ENCODE data around the gene CD2AP. TPM values are rescaled to one million over a fixed set of nuclear protein-coding genes. Genes with fewer than 3 reads are reported as not detected.

Gene CD2AP
- total RNA-seq, 1 donor = 30.4 TPM

DNA sequence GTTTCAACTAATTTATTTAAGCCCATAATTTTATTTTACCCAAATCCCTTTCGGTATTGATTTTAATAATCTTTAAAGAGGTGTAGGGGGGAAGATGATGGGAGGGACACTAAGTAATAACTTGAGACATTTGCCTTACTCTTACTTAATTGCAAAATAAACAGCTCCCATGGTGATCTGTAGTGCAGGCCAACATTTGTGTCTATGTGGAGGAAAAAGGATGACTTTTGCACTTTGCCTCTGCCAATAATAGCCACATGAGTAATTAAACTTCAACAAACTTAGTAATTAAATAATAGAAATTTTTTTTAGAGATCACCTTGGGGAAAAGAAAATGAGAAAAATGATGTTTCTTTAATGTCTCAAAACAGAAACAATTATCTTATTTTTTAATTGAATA is 29.9 kb upstream of the CD2AP start:
- H3K27ac ChIP-seq (ENCODE audit: low read depth, low read length) = no peak overlapping the region

DNA sequence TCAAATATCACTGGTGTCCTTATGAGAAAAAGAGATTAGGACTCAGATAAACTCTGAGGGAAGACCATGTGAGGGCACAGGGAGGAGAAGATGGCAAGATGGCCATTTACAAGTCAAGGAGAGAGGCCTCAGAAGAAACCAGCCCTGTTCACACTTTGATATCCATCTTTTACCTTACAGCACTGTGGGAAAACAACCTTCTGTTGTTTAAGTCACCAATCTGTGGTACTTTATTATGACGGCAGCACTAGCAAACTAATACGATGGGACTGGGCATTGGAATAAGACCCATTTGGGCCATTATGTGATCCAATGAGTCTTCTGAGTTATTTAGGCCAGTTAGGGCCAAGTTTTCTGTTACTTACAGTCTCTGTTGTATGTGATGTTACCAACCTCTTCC is 26.4 kb upstream of the CD2AP start:
- TF ChIP-seq, protein P1, sequence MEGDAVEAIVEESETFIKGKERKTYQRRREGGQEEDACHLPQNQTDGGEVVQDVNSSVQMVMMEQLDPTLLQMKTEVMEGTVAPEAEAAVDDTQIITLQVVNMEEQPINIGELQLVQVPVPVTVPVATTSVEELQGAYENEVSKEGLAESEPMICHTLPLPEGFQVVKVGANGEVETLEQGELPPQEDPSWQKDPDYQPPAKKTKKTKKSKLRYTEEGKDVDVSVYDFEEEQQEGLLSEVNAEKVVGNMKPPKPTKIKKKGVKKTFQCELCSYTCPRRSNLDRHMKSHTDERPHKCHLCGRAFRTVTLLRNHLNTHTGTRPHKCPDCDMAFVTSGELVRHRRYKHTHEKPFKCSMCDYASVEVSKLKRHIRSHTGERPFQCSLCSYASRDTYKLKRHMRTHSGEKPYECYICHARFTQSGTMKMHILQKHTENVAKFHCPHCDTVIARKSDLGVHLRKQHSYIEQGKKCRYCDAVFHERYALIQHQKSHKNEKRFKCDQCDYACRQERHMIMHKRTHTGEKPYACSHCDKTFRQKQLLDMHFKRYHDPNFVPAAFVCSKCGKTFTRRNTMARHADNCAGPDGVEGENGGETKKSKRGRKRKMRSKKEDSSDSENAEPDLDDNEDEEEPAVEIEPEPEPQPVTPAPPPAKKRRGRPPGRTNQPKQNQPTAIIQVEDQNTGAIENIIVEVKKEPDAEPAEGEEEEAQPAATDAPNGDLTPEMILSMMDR (IDR thresholded peaks at IDR 0.05; ENCODE audit: extremely low read depth, low read depth, low read length) = no peak
- H3K27me3 ChIP-seq (ENCODE audit: insufficient read depth, low read length) = no peaks in the 10 kb centered on the region

More for the DNA sequence above, 29.9 kb upstream of the CD2AP start:
- H3K79me2 ChIP-seq (ENCODE audit: insufficient read depth, low read length) = no peaks in the 10 kb centered on the region
- H3K4me3 ChIP-seq (ENCODE audit: insufficient read depth, low read length) = no peak overlapping the region
- DNase-seq (ENCODE audit: insufficient read length, low spot score, missing footprints) = no peak
- no peaks in the 10 kb centered on the region for H4K20me1 ChIP-seq (ENCODE audit: insufficient read depth, low read length)
- no peak overlapping the region for H3K4me2 ChIP-seq (ENCODE audit: insufficient read depth, low read length)
- no peaks in the 10 kb centered on the region for H3K27me3 ChIP-seq (ENCODE audit: insufficient read depth, low read length)
- H3K36me3 ChIP-seq (ENCODE audit: insufficient read depth, low read length) = no peaks in the 10 kb centered on the region
- H2AFZ ChIP-seq (ENCODE audit: low read length) = no peak overlapping the region
- no peaks in the 10 kb centered on the region for H3K4me1 ChIP-seq (ENCODE audit: insufficient read depth, low read length)
- no peaks in the 10 kb centered on the region for H3K9me3 ChIP-seq (ENCODE audit: low read depth, low read length)
- TF ChIP-seq, protein P1 (IDR thresholded peaks at IDR 0.05; ENCODE audit: extremely low read depth, low read depth, low read length) = no peak

DNA sequence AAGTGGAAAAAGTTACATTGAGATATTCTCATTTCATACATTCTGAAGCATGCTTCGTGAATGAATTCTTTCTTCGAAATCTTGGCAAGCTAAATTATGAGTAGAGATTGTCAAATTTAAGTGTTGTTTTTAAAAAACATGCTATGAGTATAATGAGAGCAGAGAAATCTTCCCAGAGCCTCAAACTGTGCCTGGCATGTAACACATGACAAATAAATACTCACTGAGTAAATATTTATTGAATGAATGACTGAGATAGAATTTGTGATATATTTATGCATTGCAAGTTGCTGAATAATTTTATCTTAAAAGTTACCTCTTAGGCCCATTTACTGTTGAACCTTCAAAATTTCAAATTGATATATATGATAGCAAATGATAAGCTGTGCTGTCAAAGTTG is 24.7 kb upstream of the CD2AP start:
- H3K4me3 ChIP-seq (ENCODE audit: insufficient read depth, low read length) = no peak overlapping the region
- H4K20me1 ChIP-seq (ENCODE audit: insufficient read depth, low read length) = no peaks in the 10 kb centered on the region
- H3K79me2 ChIP-seq (ENCODE audit: insufficient read depth, low read length) = no peaks in the 10 kb centered on the region
- no peaks in the 10 kb centered on the region for H3K4me1 ChIP-seq (ENCODE audit: insufficient read depth, low read length)
- TF ChIP-seq, protein P1 (IDR thresholded peaks at IDR 0.05; ENCODE audit: extremely low read depth, low read depth, low read length) = no peak
- H3K4me2 ChIP-seq (ENCODE audit: insufficient read depth, low read length) = no peak overlapping the region
- H3K9me3 ChIP-seq (ENCODE audit: low read depth, low read length) = no peaks in the 10 kb centered on the region
- no peak overlapping the region for H3K27ac ChIP-seq (ENCODE audit: low read depth, low read length)
- no peaks in the 10 kb centered on the region for H3K36me3 ChIP-seq (ENCODE audit: insufficient read depth, low read length)
- H3K27me3 ChIP-seq (ENCODE audit: insufficient read depth, low read length) = no peaks in the 10 kb centered on the region
- no peak overlapping the region for H2AFZ ChIP-seq (ENCODE audit: low read length)
- DNase-seq (ENCODE audit: insufficient read length, low spot score, missing footprints) = no peak

More for the DNA sequence above, 26.4 kb upstream of the CD2AP start:
- H2AFZ ChIP-seq (ENCODE audit: low read length) = no peak overlapping the region
- no peaks in the 10 kb centered on the region for H3K9me3 ChIP-seq (ENCODE audit: low read depth, low read length)
- no peaks in the 10 kb centered on the region for H4K20me1 ChIP-seq (ENCODE audit: insufficient read depth, low read length)
- H3K36me3 ChIP-seq (ENCODE audit: insufficient read depth, low read length) = no peaks in the 10 kb centered on the region
- no peaks in the 10 kb centered on the region for H3K4me1 ChIP-seq (ENCODE audit: insufficient read depth, low read length)
- no peak overlapping the region for H3K27ac ChIP-seq (ENCODE audit: low read depth, low read length)
- DNase-seq (ENCODE audit: insufficient read length, low spot score, missing footprints) = no peak
- H3K79me2 ChIP-seq (ENCODE audit: insufficient read depth, low read length) = no peaks in the 10 kb centered on the region
- no peak overlapping the region for H3K4me3 ChIP-seq (ENCODE audit: insufficient read depth, low read length)
- no peak overlapping the region for H3K4me2 ChIP-seq (ENCODE audit: insufficient read depth, low read length)

DNA sequence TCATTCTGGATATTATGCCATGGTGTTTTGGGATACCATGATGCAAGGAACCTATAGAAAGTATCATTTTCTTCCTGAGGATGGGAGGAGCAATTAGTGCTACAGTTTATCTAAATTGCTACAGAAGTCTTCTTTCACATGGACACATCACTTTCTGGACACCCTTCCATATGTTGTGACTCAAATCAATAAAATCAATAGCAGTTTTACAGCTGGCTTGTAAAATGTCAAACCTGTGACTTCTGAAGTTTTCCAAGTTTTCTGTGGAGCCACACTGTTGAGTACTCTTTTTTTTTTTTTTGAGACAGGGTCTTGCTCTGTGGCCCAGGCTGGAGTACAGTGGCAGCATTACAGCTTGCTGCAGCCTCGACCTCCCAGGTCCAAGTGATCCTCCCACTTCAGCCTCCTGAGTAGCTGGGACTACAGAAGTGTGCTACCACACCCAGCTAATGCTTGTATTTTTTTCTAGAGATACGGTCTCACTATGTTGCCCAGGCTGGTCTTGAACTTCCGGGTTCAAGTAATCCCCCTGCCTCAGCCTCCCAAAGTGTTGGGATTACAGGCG is 24.1 kb upstream of the CD2AP start:
- TF ChIP-seq, protein P1 (IDR thresholded peaks at IDR 0.05; ENCODE audit: extremely low read depth, low read depth, low read length) = no peak
- Histone ChIP-seq H3K36me3 (ENCODE audit: insufficient read depth, low read length) (no peaks in the 10 kb centered on the region), H2AFZ (ENCODE audit: low read length) (no peak overlapping the region), H3K9me3 (ENCODE audit: low read depth, low read length) (no peaks in the 10 kb centered on the region), H3K27ac (ENCODE audit: low read depth, low read length) (no peak overlapping the region), H3K4me3 (ENCODE audit: insufficient read depth, low read length) (no peak overlapping the region), H3K4me1 (ENCODE audit: insufficient read depth, low read length) (no peaks in the 10 kb centered on the region), H4K20me1 (ENCODE audit: insufficient read depth, low read length) (no peaks in the 10 kb centered on the region), H3K79me2 (ENCODE audit: insufficient read depth, low read length) (no peaks in the 10 kb centered on the region), H3K27me3 (ENCODE audit: insufficient read depth, low read length) (no peaks in the 10 kb centered on the region), H3K4me2 (ENCODE audit: insufficient read depth, low read length) (no peak overlapping the region)
- DNase-seq (ENCODE audit: insufficient read length, low spot score, missing footprints) = no peak
